RPMI7951 (cell line): ENCODE measurements around the gene CCDC3. TPM values are rescaled to one million over a fixed set of nuclear protein-coding genes. Genes with fewer than 3 reads are reported as not detected.

Experiments used
- DNase-seq: peaks from one replicate; pipeline ENCODE4 v3.0.0-alpha.2; 2012; ENCODE audit warnings: low read depth
- total RNA-seq: library from RNA; depleted of rRNA; stranded (reverse); fragments of >200 nt; shearing (Covaris generic); gene quantifications from 2 replicates; pipeline ENCODE4 v1.2.3, GENCODE V29; 2014

Gene CCDC3
- total RNA-seq, 1 experiment from 2014 or later, result not detected

DNA sequence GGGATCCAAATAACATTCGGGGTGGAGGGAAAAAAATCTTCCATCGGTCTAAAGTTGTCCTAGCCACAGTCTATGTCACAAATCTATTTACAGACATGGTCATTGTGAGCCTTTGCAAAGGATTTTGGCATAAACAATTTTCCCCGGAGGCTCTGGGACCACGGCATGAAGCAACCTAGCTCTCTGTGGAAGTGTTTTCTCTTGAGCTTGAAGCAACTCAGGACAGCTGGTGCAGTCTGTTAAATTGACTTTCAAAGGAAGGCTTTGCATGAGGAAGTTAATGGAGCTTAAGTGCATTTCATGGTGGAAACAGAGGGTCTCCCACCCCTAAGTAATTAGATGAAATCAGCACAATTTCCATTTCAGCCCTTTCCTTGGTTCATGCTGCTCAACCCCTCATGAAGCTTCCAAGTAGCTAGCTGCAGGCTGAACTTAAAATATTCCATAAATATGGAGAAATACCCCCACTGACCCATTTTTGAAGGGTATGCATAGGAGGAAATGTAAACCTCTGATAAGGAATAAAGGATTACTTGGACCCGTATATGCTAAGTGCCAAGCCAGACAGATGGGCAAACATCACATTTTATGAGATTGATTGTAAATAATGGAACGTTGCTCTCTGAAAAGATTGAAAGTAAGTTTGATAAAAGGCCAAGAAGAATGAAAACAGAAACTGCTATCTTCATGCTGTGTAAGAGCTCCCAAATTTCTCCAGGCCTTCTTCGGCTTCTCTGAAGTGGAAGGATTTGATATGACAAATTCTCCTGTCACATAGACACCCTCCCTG, 39.9 kb downstream of the CCDC3 start:
- DNase-seq, result no peak

DNA sequence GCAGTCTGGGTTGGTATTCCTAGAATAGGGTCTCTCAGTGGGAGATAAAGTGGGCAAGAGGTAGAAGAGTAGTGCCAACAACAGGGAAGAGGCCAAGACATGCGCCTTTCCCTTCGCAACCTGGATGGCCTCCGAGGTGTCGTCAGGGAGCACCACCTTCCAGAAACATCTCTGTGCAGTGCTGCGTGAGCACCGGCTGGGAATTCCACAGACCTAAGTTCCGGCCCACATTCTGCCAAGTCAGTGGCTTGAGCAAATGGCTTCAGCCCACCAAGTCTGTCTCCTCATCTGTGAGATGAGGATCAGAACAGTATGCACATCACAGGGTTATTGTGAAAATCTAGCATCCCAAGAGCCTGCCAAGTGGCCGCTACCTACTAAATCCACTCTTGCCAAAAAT, 40.6 kb downstream of the CCDC3 start:
- DNase-seq, result no peak

DNA sequence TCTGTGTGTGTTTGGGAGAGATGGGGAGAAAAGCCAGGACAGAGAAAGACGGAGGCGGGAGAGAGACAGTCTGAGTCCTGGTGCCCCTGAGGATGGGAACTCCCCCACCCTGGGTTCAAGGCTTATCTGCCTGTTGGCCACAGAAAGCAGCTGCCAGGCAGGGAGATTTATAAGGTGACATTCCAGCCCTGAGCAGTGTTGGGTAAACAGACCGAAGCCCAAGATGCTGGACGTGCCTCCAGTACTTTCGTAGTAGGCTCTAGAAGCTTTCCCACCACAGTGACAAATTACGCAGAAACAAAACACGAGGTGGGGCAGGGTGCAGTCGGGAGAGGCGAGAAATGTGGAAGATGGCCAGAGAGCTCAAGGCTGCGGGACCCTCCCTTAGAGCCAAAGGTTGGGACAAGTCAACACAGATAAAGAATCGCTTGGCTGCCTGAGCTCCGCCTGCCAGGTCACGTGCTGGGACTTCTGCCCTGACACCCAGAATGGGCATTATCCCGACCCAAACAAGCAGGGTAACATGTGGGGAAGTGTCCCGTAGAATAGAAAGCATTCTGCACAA, 41.1 kb downstream of the CCDC3 start:
- DNase-seq, result no peak

DNA sequence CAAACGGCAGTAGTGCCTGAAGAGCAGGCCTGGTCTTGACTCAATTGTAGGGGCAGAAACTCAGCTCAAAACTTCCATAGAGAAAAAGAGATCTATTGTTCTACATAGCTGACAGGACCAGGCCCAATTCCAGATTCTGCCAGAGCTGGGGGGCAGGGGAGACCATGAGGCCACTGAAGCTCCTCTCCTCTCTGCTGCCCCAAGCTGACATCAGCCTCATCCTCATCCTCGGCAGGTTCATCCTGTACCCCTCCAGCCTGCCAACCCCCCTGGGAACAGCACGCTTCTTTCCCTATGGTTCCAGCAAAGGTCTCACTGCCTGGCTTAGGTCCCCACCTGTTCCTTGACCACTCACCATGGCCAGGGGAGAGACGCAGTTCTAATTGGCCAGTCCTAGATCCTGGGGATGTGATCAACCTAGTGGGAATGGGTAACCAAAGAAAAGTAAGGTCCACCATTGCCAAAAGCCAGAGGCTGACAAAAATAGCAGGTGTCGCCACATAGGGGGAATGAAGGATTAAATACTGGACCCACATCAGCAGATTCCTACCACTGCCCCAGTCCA, 42.9 kb downstream of the CCDC3 start:
- DNase-seq, result no peak

DNA sequence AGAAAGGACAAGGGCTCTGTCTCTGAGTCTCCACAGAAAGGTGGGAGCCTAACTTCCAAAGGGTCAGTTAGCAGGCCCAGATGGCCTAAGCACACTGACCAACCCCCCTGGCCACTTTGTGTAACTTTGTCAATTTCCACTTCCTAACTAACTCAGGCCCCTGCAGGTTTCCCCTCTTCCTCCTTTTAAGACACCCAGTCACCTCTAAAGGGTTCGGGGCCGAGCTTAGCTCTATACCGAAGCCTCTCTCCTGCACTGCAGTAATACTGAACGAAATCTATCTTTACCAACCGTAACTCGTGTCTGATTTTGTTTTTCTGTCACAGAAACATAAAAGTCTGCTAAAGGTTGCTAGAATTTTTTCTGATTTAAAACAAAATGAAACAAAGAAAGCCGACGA, 44.4 kb downstream of the CCDC3 start:
- no peak for DNase-seq

DNA sequence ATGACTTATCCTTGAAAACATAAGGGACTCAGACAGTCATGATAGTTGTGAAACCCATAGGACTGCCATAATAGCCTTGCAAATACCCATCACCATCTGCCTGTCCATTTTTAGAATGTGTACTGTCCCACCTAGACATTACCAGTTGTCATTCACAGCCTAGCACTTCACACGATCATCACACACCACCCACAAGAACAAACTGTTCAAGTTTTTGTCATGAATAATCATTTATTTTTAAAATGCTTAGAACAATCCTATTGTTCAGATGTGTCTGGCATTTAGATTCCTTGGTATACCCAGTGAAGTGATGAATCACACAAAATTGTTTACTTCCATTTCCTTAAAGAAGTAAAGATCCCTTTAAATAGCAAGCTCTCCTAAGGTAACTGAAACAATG, 46.6 kb downstream of the CCDC3 start:
- no peak for DNase-seq

DNA sequence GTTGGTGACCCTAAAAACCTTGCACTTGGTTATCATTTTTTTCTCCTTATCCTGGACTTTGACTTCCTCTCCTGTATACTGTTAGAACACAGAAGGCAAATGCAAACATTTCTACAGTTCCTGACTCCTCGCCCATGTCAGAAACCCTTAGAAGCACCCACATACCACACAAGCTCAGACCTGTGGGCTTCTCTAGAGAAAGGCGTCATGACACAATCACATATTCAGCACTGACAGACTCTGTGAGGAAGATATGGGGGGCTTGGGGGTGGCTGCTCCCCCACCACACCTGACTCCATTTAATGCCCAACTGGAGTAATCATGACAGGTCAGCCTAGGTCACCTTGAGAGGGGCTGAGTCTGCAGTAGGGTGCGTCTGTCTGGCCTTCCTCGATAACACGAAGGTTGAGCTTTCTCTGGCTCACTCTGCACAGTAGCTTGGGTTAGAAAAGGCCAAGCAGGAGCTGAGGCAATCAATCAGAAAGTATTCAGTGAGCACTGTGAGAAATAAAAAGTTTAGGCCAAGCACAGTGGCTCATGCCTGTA, 50.9 kb downstream of the CCDC3 start:
- DNase-seq, result no peak

DNA sequence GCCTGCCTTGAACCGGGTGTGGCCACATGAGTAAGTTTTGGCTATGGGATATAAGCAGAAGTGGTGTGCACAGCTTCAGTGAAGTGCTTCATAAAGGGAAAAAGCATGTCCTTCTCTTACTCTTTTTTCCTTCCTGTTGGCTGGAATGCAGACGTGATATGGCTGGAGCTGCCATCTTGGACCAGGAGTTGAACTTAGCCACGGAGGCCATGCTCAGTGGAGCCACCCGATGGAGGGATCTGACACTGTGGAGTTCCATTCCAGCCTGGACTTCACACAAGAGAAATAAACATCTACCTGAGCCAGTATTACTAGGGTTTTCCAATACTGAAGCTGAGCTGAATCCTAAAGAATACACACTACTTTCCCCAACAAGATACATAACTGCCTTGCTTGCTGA, 52.3 kb downstream of the CCDC3 start:
- DNase-seq, result no peak

DNA sequence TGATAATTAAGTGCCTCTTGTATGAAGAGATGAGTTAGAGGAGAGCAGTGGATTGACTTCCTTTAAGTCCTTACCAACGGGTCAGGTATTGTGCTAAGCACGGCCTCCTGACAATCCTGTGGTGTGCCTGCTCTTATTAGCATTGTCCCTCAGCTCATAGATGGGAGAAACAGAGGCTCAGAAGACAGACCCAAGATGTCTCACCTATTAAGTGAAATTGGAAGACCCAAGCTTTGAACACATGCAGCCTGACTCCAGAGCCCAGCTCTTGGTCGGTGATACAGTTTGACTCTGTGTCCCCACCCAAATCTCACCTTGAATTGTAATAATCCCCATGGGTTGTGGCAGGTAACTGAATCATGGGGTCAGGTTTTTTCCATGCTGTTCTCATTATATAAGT, 53.8 kb downstream of the CCDC3 start:
- no peak for DNase-seq

DNA sequence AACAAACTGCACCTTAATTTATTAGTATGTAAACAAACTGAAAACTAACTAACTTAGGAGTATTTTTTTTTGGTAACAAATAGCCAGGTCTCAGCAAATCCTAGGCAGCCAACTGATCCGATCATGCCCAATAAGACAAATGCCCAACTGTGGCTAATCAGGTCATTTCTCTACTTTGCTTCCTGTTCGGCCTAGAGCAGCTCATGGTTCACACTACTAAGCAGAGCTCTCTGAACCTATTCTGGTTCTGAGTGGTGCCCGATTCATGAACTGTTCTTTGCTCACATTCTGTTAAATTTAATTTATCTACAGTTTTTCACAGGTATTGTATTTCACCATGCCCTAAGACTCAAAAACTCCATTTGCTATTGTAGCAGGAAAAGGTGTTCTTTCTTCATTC, 55.1 kb downstream of the CCDC3 start:
- DNase-seq, result no peak

DNA sequence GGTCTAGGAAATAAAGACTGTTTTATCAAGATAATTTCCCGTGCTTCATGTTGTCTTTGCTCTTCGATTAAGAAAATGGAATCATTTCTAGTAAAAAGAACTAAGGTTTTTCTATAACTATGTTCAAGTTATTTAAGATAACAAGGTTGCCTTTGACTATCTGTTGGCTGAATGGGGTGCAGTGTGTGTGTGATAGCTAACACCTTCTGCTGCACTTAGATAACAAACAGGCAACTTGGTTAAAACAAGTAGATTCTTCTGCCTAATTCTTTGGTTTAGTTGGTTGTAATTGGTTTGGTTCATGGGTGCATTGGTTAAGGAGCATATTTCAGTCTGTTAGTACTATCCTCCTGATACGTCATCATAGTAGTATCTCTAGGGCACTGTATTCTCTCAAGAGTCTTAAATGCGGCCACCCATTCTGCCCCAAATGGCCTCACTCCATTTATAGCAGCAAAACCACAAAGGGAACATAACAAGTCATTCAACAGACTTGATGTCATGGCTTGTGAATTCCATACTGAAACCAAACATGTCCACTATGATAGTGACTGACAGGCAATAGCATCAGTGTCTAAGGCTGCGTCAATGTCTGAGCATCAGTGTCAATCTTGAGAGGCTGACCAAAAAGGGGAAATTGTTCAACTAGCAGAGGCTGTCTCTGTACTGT, 55.7 kb downstream of the CCDC3 start:
- DNase-seq, result peak; percentile 17

DNA sequence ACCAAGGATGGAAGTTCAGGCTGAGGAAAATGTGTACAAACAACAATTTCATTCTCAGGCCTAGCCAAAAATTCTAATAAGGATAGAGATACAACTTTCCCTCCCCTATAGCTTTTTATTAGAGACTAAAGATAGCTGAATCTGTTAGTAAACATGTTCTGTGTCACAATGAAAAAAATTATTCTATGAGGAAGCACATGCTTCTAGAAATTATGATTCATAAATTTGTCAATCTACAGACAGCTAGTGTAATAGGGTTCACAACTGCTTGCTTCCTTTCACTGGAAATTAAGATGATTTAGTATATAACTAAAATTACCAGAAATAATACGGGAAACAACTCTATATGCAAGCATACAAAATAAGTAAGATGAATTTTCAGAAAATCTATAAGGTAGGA, 56.6 kb downstream of the CCDC3 start:
- no peak for DNase-seq

DNA sequence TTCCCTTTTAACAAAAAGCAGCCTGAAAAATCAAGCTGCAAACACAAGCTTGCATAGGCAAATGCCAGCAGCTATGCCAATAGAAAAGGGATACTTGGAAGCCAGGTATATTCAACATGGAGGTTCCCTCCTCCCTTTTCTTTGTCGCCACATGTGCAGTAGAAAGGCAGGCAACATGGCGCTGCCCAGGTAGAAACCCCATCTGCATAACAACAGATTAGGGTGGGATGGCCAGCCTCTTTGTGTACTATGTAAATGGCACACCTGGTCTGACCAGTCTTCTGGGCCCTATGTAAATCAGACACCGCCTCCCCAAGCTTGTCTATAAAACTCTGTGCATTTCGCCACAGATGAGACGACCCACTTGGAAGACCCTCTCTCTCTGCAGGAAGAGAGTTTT, 58.1 kb downstream of the CCDC3 start:
- no peak for DNase-seq

DNA sequence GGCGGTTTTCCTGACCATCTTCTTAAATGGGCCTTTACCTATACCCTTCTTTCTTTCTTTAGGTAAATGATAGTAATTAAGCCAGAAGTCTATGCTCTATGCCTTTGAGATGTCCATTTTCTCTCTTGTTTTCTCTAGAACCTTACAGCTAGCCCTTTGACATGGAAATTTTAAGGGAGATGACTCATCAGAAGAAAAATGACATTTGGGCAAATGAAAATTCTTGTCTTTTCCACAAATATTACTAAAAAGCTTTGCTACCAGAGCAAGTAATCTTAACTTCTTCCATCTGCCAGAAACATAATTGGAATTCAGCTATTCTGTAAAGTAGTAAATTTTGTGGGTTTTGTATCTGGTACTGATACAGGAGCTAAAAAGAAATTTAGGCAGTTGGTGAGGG, 59.5 kb downstream of the CCDC3 start:
- DNase-seq, result no peak

DNA sequence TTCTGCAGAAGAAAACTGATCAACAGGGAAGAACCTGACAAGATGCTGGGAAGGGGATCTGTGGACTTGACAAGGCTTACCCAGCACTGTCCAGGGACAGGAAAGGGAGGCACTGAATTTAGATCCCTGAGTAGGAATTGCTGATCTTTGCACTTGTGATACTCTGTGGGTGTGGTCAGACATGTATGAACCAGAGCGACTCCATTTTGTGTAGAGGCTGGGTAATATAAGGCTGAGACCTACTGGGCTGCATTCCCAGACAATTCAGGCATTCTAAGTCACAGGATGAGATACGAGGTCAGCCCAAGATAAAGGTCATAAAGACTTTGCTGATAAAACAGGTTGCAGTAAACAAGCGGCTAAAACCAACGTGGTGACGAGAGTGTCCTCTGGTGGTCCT, 60.7 kb downstream of the CCDC3 start:
- no peak for DNase-seq

DNA sequence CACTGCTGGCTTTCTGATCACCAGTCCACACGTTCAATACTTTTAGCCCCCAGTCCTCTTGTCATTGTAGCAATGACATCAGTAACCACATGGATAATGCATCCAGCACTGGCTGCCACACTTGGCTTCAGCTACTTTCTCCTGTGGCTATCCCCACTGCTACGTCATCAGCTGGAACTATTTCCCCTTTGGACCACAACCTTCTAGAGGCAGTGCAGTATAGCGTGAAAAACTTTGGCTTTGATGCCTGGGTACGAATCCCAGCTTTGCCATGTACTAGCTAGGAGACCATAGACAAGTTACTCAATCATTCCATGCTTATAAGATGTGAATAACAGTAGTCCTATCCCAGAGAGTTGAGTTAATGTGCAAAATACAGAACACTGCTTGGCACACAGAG, 63.2 kb downstream of the CCDC3 start:
- no peak for DNase-seq

DNA sequence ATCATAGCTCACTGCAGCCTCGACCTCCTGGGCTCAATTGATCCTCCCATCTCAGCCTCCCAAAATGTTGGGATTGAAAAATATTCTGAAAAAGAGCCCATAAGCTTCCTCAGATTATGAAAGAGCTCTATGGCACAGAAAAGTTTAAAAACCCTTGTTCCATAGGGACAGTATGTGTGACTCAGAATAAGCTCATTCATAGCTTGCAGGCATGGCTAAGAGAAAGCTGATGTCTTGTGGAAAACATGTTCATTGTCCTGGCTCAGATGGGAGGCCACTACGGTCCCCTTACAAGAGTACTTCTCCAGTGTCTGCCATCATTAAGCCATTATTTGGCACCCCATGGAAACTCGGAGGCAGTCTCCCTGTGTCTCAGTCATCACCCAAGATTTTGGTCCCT, 64.0 kb downstream of the CCDC3 start:
- DNase-seq, result peak; percentile 44

DNA sequence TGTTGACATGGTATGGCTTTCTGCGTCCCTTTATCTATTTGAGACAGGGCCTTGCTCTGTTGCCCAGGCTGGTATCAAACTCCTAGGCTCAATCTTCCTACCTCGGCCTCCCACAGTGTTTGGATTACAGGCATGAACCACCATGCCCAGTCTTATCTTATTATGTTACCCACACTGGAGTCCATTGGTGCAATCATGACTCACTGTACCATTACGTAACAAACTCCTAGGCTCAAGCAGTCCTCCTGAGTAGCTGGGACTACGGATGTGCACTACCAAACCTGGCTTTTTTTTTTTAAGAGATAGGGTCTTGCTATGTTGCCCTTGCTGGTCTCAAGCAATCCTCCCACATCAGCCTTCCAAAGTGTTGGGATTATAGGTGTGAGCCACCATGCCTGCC, 66.7 kb downstream of the CCDC3 start:
- peak; percentile 54 for DNase-seq

DNA sequence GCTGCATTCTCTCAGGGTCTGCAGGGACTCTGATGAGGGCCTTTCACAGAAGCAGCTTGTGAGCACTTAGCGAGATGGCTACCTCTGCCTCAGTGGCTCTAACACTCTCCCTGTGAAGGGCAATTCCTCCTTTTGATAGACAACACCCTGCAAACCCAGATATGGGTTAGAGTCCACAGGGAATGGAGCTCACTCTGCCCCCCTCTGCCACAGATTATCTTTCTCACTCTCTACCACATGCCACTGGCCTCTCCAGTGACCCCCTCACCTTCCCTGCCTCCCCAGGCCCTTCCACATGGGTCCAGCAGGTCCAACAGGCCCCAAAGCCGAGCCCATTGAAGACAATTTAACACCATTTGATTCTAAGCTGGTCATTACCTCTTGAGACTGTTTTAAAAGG, 72.1 kb downstream of the CCDC3 start:
- no peak for DNase-seq

DNA sequence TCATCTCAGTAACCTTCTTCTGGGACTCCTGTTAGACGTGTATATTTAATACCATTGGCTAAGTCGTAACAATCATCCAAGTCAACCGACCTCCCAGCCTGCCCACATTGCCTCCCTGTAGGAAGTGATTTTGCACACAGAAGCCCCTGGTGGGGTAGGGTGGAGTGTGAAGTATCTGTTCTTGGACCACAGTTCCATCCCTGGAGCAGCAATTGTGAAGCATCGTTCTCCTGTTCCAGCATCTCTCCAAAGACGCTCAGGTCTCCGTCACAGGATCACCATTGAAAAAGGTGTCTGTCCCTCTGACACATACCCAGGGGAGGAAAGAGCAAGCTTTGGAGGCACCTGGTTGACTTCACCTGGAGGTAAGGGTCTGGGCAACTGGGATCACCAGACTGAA, 72.9 kb downstream of the CCDC3 start:
- DNase-seq, result no peak

DNA sequence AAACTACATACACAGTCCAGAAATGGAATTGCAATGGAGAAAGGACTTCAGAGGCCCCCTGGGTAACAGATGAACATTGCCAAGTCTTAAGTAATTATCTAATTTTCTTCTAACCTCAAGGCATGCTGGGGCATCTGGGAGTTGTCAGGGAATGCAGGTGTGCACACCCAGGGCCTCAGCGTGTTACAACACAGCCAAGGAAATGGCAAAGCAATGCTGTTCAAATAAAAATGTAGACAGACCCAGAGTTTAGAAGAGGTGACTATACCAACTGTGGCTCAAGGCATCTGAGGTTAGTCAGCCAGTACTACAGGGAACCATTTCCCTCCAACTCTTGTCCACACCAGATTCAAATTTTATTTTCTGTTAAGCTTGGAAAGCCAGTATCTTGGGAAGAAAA, 73.6 kb downstream of the CCDC3 start:
- DNase-seq, result no peak

DNA sequence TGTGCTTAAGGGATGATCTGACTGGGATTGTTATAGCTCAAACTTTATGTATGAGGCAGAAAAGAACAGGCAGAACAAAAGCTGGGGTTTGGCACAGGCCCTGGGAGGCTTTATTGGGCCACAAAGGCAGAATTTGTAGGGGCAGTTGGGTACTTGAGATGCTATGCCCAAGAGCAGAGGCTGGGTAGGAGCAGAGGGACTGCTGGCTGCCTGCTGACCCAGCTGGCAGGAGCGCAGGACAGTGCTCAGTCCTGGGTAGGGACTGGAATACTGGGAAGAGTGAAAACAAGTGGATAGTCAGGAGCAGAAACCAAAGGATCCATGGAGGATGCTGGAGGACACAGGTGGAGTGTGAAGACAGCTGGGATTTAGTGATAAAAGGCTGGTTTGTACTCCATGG, 75.7 kb downstream of the CCDC3 start:
- no peak for DNase-seq

DNA sequence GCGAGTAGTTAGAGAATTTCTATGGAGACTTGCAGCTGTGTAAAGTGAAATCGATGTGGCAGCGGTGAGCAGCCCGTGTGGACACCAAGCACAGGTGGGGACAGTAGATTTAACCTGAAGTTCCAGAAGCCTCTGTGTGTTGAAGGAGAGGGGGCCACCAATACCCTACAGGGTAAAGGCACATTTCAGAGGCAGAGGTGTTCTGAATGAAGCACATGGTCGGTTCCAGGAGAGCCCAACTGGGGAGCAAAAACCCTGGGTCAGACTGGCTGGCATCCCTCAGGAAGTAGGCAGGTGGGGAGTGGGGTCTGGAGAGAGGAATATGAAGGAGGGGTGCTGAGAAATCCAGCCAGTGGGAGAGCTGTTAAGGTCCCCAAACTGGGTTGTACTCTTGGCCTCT, 76.6 kb downstream of the CCDC3 start:
- no peak for DNase-seq
